ENCODE data around the gene LRRC10.

The LRRC10 gene

DNA sequence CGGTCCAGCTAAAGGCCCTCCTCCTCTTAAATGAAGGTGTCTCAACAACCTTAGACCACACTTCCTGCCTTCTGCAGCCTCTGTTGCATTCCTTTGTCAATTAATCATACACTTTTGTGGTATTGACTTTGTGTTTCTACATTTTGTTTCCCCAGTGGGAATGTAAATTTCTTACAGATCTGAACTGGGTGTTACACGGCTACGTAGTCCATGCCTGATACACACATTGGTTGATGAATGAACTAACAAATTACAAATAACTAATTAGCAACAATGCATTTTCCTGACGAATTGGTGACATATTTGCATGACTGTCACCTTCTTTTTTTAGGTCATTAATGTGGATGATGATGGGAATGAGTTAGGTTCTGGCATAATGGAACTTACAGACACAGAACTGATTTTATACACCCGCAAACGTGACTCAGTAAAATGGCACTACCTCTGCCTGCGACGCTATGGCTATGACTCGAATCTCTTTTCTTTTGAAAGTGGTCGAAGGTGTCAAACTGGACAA, 40.6 kb downstream of the LRRC10 start:
- no peak for DNase-seq (ENCODE audit: low read depth, low spot score)

DNA sequence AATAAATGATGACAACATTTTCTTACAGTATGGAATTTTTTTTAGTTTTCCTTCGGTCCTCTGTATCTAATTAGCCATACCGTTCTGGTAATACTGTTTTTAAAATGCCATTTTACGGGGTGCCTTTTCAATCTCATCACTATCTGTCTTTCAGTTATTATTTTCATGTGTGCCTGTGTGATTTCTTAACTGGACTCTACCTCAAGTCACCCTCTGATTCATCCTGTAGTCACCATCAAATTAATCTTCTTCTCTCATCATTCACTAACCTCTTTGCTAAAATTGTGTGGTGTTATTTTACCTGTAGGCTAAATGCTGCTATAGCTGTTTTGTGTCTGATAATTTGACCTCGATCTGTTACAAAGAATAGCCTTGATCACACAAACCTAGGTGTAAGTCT, 41.5 kb downstream of the LRRC10 start:
- DNase-seq (ENCODE audit: low read depth, low spot score): no peak

DNA sequence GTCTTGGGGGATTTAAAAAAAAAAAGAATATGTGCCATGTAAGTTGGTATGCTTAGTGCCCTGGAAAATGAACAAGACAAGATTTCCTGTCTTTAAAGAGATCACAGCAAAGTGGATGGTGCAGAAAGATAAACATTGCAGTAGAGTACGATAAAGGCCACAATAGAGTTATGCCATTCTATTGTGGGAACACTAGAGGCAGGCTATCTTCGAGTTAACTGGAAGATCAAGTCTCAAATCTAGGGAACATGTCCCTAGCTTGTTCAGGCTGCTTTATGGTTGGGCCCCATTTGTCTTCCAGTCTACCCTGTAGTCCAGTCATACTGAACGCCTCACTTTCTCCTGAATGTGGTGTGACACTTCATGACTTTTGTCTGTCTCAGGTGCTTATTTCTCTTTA, 44.1 kb downstream of the LRRC10 start:
- no peak for DNase-seq (ENCODE audit: low read depth, low spot score)

DNA sequence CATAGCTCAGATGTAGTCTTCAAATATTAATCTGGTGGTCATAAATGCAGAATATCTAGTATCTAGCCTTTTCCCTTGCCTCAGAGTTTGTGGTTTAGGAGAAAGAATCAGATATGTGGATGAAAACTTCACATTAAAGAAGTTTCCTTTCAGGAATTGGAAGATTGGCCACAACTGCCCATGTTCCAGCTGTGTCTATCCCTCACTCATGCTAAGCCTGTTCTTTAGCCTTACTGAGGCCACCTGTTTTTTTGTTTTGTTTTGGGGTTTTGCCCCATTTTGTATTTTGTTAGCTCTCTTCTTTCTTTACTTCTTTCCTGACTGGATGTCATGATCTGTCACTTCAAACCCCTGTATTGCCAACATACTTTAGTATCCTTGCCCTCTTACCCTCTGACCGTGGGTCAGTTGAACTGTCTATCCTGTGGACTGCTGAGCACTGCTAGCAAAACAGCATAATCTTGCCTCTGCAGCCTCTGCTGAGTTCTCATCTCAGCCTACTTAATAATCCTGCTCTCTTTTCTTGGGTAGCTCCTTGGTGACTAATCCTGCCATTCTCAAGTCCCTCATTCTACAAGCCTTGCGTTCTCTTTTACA, 47.4 kb downstream of the LRRC10 start:
- no peak for DNase-seq (ENCODE audit: low read depth, low spot score)
